ELR (cell line): ENCODE results near the gene BCAR3.

Experiments used
- DNase-seq: peaks from one replicate; pipeline ENCODE4 v3.0.0-alpha.2; 2015; ENCODE audit warnings: low read depth

The BCAR3 gene

GRCh38 chr1:93681101-93681988, at the start of gene BCAR3:
BCAR3 (minus strand) TSS chr1:93681837; CDS start chr1:93674930, 6,907 bp downstream.
- DNase-seq: peak; percentile 85

- DNase-seq: no peak
Measured at GRCh38 chr1:93730621-93731020, 49.0 kb upstream of the BCAR3 start.

GRCh38 chr1:93729906-93730305, 48.3 kb upstream of the BCAR3 start:
- DNase-seq: no peak

- no peak for DNase-seq
Measured at GRCh38 chr1:93729502-93729901, 47.9 kb upstream of the BCAR3 start.

GRCh38 chr1:93728480-93729131, 47.0 kb upstream of the BCAR3 start:
- DNase-seq: no peak

- DNase-seq: no peak
Measured at GRCh38 chr1:93723733-93724270, 42.2 kb upstream of the BCAR3 start.

GRCh38 chr1:93723110-93723509, 41.5 kb upstream of the BCAR3 start:
- DNase-seq: no peak

- no peak for DNase-seq
Measured at GRCh38 chr1:93722081-93723031, 40.7 kb upstream of the BCAR3 start.

GRCh38 chr1:93720956-93721626, 39.5 kb upstream of the BCAR3 start:
- DNase-seq: no peak

- DNase-seq: no peak
Measured at GRCh38 chr1:93717640-93718039, 36.0 kb upstream of the BCAR3 start.

- DNase-seq: peak; percentile 84
Measured at GRCh38 chr1:93716941-93717368, 35.3 kb upstream of the BCAR3 start.

GRCh38 chr1:93716163-93716562, 34.5 kb upstream of the BCAR3 start:
- no peak for DNase-seq

GRCh38 chr1:93715529-93716126, 34.0 kb upstream of the BCAR3 start:
- no peak for DNase-seq

GRCh38 chr1:93714356-93714755, 32.7 kb upstream of the BCAR3 start:
- no peak for DNase-seq

- DNase-seq: no peak
Measured at GRCh38 chr1:93713341-93713740, 31.7 kb upstream of the BCAR3 start.

- no peak for DNase-seq
Measured at GRCh38 chr1:93712741-93713140, 31.1 kb upstream of the BCAR3 start.

- no peak for DNase-seq
Measured at GRCh38 chr1:93710499-93711453, 29.1 kb upstream of the BCAR3 start.

GRCh38 chr1:93708734-93709481, 27.3 kb upstream of the BCAR3 start:
- no peak for DNase-seq

GRCh38 chr1:93707956-93708355, 26.3 kb upstream of the BCAR3 start:
- DNase-seq: no peak
